GM23338 (cell line): ENCODE results near the gene TIMP4. TPM values are rescaled to one million over a fixed set of nuclear protein-coding genes. Genes with fewer than 3 reads are reported as not detected.

Experiments
- ATAC-seq: fragments of 200-7000 bp; cut with Tn5 transposase; 3 replicates; pipeline ENCODE4 v1.9.1; 2020
- DNase-seq: peaks from one replicate; pipeline ENCODE4 v3.0.0-alpha.2; 2015; ENCODE audit warnings: low spot score
- H2AFZ ChIP-seq: fragments of 200-600 bp; sonication (generic); 2 replicates; pipeline ENCODE4 v1.8.0; 2016; ENCODE audit warnings: antibody characterized with exemption, mild to moderate bottlenecking, moderate library complexity
- H3F3A ChIP-seq: fragments of 200-600 bp; sonication (generic); replicated peaks from 2 replicates; pipeline ENCODE4 v1.8.0; 2017; ENCODE audit warnings: antibody characterized with exemption, mixed run types, low read depth
- H3K27ac ChIP-seq: fragments of 200-600 bp; sonication (generic); 2 replicates; pipeline ENCODE4 v1.6.1; 2016; ENCODE audit warnings: low read depth
- H3K27me3 ChIP-seq: fragments of 200-600 bp; sonication (generic); 2 replicates; pipeline ENCODE4 v1.8.0; 2016; ENCODE audit warnings: mild to moderate bottlenecking, mixed run types, moderate library complexity; ENCODE audit not compliant: insufficient read depth
- H3K36me3 ChIP-seq: fragments of 200-600 bp; sonication (generic); 2 replicates; pipeline ENCODE4 v1.8.0; 2016; ENCODE audit warnings: mild to moderate bottlenecking; ENCODE audit not compliant: insufficient read depth
- H3K4me1 ChIP-seq: fragments of 200-600 bp; sonication (generic); 2 replicates; pipeline ENCODE4 v1.8.0; 2016; ENCODE audit warnings: mild to moderate bottlenecking, moderate library complexity; ENCODE audit not compliant: insufficient read depth
- H3K4me2 ChIP-seq: fragments of 200-600 bp; sonication (generic); 2 replicates; pipeline ENCODE4 v1.7.1; 2017; ENCODE audit warnings: mixed run types
- H3K4me3 ChIP-seq: fragments of 200-600 bp; sonication (generic); 2 replicates; pipeline ENCODE4 v1.6.1; 2016; ENCODE audit warnings: mixed run types
- H3K79me2 ChIP-seq: fragments of 200-600 bp; sonication (generic); replicated peaks from 2 replicates; pipeline ENCODE4 v1.8.0; 2017; ENCODE audit warnings: mild to moderate bottlenecking; ENCODE audit not compliant: insufficient read depth
- H3K9me2 ChIP-seq: fragments of 200-600 bp; sonication (generic); 2 replicates; pipeline ENCODE4 v1.8.0; 2017; ENCODE audit not compliant: insufficient read depth
- H4K20me1 ChIP-seq: fragments of 200-600 bp; sonication (generic); replicated peaks from 2 replicates; pipeline ENCODE4 v1.8.0; 2017; ENCODE audit warnings: mild to moderate bottlenecking; ENCODE audit not compliant: insufficient read depth
- H3K27ac Mint-ChIP-seq: 2 replicates; pipeline ENCODE4 v1.8.0; 2020; ENCODE audit warnings: inconsistent platforms, mild to moderate bottlenecking, moderate library complexity, mixed read lengths
- H3K27me3 Mint-ChIP-seq: 3 replicates; pipeline ENCODE4 v1.8.0; 2022; ENCODE audit warnings: low read depth, mild to moderate bottlenecking, moderate library complexity, mixed read lengths, inconsistent platforms; ENCODE audit not compliant: insufficient read depth, poor library complexity
- H3K36me3 Mint-ChIP-seq: 3 replicates; pipeline ENCODE4 v1.8.0; 2021; ENCODE audit warnings: low read depth, mild to moderate bottlenecking, inconsistent platforms, moderate library complexity, mixed read lengths
- H3K4me1 Mint-ChIP-seq: 3 replicates; pipeline ENCODE4 v1.8.0; 2020; ENCODE audit warnings: mild to moderate bottlenecking, inconsistent platforms, mixed read lengths
- H3K4me3 Mint-ChIP-seq: 3 replicates; pipeline ENCODE4 v1.8.0; 2021; ENCODE audit warnings: moderate library complexity, mild to moderate bottlenecking, inconsistent platforms, mixed read lengths
- H3K9me3 Mint-ChIP-seq: 3 replicates; pipeline ENCODE4 v1.8.0; 2020; ENCODE audit warnings: moderate library complexity, mild to moderate bottlenecking, inconsistent platforms, mixed read lengths
- CREB1 ChIP-seq: fragments of 250-450 bp; sonication (Bioruptor Pico); IDR thresholded peaks from 2 replicates; pipeline ENCODE4 v1.5.0; 2020; ENCODE audit warnings: low read depth, mild to moderate bottlenecking, moderate library complexity
- CTCF ChIP-seq, 2 experiments: fragments of 200-600 bp in 1 of 2; sonication (generic) in 1 of 2; conservative IDR thresholded peaks; 2 replicates each; pipeline versions ENCODE4 v1.5.1 to v1.6.1; 2016 to 2017; ENCODE audit warnings: antibody characterized with exemption in 2 of 2, low read depth in 2 of 2, mild to moderate bottlenecking in 2 of 2, moderate library complexity in 1 of 2
- ETS1 ChIP-seq: IDR thresholded peaks from 2 replicates; pipeline ENCODE4 v1.6.1; 2016; ENCODE audit warnings: antibody characterized with exemption
- EZH2 ChIP-seq: fragments of 200-600 bp; sonication (generic); IDR thresholded peaks from one replicate; pipeline ENCODE4 v1.8.0; 2017; ENCODE audit warnings: antibody characterized with exemption, mild to moderate bottlenecking, low read depth; ENCODE audit not compliant: unreplicated experiment
- EZH2phosphoT487 ChIP-seq: fragments of 200-600 bp; sonication (generic); IDR thresholded peaks from one replicate; pipeline ENCODE4 v1.8.1; 2018; ENCODE audit warnings: antibody characterized with exemption; ENCODE audit not compliant: unreplicated experiment
- JUNB ChIP-seq: IDR thresholded peaks from one replicate; pipeline ENCODE4 v1.6.1; 2016; ENCODE audit warnings: antibody characterized with exemption; ENCODE audit not compliant: unreplicated experiment
- NANOG ChIP-seq: IDR thresholded peaks from 2 replicates; pipeline ENCODE4 v1.6.1; 2016; ENCODE audit warnings: antibody characterized with exemption, borderline replicate concordance
- POLR2AphosphoS5 ChIP-seq: IDR thresholded peaks from 2 replicates; pipeline ENCODE4 v1.6.1; 2016; ENCODE audit warnings: antibody characterized with exemption, low read depth
- REST ChIP-seq: IDR thresholded peaks from one replicate; pipeline ENCODE4 v1.6.1; 2018; ENCODE audit warnings: antibody characterized with exemption; ENCODE audit not compliant: unreplicated experiment
- STAT1 ChIP-seq: IDR thresholded peaks from one replicate; pipeline ENCODE4 v1.6.1; 2016; ENCODE audit warnings: antibody characterized with exemption; ENCODE audit not compliant: unreplicated experiment
- ZNF114 ChIP-seq: fragments of 250-450 bp; sonication (Bioruptor Pico); IDR thresholded peaks from 2 replicates; pipeline ENCODE4 v1.5.0; 2020; ENCODE audit warnings: mild to moderate bottlenecking, moderate library complexity
- ZNF331 ChIP-seq: fragments of 250-450 bp; sonication (Bioruptor Pico); IDR thresholded peaks from 2 replicates; pipeline ENCODE4 v1.5.0; 2020; ENCODE audit warnings: low read depth, mild to moderate bottlenecking, moderate library complexity
- polyA plus RNA-seq: library from polyadenylated mRNA; unstranded; fragments of >200 nt; fragmentation: Nextera tagmentation; extraction: Ambion mirVana; gene quantifications from 2 replicates; pipeline ENCODE4 v1.2.1, GENCODE V29; 2016
- total RNA-seq: library from RNA; depleted of rRNA; stranded (reverse); fragments of >200 nt; shearing (Covaris generic); gene quantifications from 2 replicates; pipeline ENCODE4 v1.2.3, GENCODE V29; 2014
- TF ChIP-seq, protein P1 (sequence below): fragments of 250-450 bp; sonication (Bioruptor Pico); IDR thresholded peaks from 2 replicates; pipeline ENCODE4 v1.5.0; 2020; ENCODE audit warnings: mild to moderate bottlenecking, moderate library complexity

Gene TIMP4
- total and polyA plus RNA-seq, 2 experiments from 2014 or later = 6.7 to 11.1 TPM

DNA sequence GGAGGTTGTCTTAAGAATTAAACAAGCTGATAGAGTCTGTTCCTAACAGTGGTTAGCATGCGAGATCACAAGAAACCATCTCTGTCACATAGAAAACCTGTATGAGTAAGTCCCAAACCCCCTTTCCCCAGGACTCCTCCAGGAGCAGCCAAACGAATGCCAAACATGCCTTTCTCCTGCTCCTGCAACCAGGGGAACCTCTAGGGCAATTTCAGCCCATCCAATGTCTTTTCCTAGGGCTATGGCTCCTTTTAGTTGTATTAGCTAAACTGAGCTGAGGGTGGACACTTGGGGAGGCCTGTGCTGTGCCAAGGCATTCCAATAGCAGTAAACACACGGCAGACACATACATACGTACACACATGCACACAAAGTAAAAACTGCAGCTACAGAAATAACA is 36.5 kb upstream of the TIMP4 start:
- H3K27ac Mint-ChIP-seq = no peak overlapping the region
- H3K9me2 ChIP-seq = no peaks in the 10 kb centered on the region
- H3K4me1 Mint-ChIP-seq = peaks cover 19% of the 10 kb centered on the region
- no peaks in the 10 kb centered on the region for H3K36me3 ChIP-seq
- no peak for TF ChIP-seq ETS1
- TF ChIP-seq EZH2 = no peak
- no peak for TF ChIP-seq JUNB
- TF ChIP-seq CREB1 = no peak
- TF ChIP-seq CTCF (conservative IDR thresholded peaks at IDR 0.05; ENCODE audit: low read depth in 2 of 2) = no peak
- TF ChIP-seq ZNF331 = no peak
- no peak for TF ChIP-seq REST
- TF ChIP-seq, protein P1, sequence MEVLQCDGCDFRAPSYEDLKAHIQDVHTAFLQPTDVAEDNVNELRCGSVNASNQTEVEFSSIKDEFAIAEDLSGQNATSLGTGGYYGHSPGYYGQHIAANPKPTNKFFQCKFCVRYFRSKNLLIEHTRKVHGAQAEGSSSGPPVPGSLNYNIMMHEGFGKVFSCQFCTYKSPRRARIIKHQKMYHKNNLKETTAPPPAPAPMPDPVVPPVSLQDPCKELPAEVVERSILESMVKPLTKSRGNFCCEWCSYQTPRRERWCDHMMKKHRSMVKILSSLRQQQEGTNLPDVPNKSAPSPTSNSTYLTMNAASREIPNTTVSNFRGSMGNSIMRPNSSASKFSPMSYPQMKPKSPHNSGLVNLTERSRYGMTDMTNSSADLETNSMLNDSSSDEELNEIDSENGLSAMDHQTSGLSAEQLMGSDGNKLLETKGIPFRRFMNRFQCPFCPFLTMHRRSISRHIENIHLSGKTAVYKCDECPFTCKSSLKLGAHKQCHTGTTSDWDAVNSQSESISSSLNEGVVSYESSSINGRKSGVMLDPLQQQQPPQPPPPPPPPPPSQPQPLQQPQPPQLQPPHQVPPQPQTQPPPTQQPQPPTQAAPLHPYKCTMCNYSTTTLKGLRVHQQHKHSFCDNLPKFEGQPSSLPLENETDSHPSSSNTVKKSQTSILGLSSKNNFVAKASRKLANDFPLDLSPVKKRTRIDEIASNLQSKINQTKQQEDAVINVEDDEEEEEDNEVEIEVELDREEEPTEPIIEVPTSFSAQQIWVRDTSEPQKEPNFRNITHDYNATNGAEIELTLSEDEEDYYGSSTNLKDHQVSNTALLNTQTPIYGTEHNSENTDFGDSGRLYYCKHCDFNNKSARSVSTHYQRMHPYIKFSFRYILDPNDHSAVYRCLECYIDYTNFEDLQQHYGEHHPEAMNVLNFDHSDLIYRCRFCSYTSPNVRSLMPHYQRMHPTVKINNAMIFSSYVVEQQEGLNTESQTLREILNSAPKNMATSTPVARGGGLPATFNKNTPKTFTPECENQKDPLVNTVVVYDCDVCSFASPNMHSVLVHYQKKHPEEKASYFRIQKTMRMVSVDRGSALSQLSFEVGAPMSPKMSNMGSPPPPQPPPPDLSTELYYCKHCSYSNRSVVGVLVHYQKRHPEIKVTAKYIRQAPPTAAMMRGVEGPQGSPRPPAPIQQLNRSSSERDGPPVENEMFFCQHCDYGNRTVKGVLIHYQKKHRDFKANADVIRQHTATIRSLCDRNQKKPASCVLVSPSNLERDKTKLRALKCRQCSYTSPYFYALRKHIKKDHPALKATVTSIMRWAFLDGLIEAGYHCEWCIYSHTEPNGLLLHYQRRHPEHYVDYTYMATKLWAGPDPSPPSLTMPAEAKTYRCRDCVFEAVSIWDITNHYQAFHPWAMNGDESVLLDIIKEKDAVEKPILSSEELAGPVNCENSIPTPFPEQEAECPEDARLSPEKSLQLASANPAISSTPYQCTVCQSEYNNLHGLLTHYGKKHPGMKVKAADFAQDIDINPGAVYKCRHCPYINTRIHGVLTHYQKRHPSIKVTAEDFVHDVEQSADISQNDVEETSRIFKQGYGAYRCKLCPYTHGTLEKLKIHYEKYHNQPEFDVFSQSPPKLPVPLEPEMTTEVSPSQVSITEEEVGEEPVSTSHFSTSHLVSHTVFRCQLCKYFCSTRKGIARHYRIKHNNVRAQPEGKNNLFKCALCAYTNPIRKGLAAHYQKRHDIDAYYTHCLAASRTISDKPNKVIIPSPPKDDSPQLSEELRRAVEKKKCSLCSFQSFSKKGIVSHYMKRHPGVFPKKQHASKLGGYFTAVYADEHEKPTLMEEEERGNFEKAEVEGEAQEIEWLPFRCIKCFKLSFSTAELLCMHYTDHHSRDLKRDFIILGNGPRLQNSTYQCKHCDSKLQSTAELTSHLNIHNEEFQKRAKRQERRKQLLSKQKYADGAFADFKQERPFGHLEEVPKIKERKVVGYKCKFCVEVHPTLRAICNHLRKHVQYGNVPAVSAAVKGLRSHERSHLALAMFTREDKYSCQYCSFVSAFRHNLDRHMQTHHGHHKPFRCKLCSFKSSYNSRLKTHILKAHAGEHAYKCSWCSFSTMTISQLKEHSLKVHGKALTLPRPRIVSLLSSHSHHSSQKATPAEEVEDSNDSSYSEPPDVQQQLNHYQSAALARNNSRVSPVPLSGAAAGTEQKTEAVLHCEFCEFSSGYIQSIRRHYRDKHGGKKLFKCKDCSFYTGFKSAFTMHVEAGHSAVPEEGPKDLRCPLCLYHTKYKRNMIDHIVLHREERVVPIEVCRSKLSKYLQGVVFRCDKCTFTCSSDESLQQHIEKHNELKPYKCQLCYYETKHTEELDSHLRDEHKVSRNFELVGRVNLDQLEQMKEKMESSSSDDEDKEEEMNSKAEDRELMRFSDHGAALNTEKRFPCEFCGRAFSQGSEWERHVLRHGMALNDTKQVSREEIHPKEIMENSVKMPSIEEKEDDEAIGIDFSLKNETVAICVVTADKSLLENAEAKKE (CRISPR knock-in tag) = no peak
- TF ChIP-seq STAT1 = no peak
- no peak for TF ChIP-seq POLR2AphosphoS5
- no peak for TF ChIP-seq ZNF114 (CRISPR knock-in tag)
- TF ChIP-seq EZH2phosphoT487 = no peak
- TF ChIP-seq NANOG = no peak
- no peaks in the 10 kb centered on the region for H3K27me3 ChIP-seq
- ATAC-seq (peak; percentile 71), DNase-seq (peak; percentile 45)
- no peak overlapping the region; the same call in 1 of the 2 replicates for H3K4me2 ChIP-seq
- H4K20me1 ChIP-seq = no peaks in the 10 kb centered on the region
- no peak overlapping the region for H3K4me3 Mint-ChIP-seq
- H3K79me2 ChIP-seq = no peaks in the 10 kb centered on the region
- no peak overlapping the region for H3K4me3 ChIP-seq
- no peaks in the 10 kb centered on the region for H3K4me1 ChIP-seq
- no peaks in the 10 kb centered on the region for H3K27me3 Mint-ChIP-seq
- H3K9me3 Mint-ChIP-seq = no peaks in the 10 kb centered on the region
- H3K27ac ChIP-seq = no peak overlapping the region
- H2AFZ ChIP-seq = no peak overlapping the region
- 0 out of 3 replicates have a peak, but pooled peaks cover 3% of the 10 kb centered on the region for H3K36me3 Mint-ChIP-seq
- no peaks in the 10 kb centered on the region for H3F3A ChIP-seq
